ENCODE measurements around the gene CRYGD. TPM values are rescaled to one million over a fixed set of nuclear protein-coding genes. Genes with fewer than 3 reads are reported as not detected.
"Not testable (repeated sequence)": the region's sequence is repeated elsewhere in the genome, so short reads cannot be mapped to it uniquely, and the experiment has no call there.

CRYGD gene
- total RNA-seq, 1 donor from 2014 or later, result not detected

- Mint-ChIP-seq H3K4me3 (peak overlapping the region; percentile 4), H3K36me3 (no peaks in the 10 kb centered on the region), H3K4me1 (ENCODE audit: unreplicated experiment) (peaks cover 11% of the 10 kb centered on the region), H3K27ac (peak overlapping the region; percentile 16), H3K27me3 (no peaks in the 10 kb centered on the region), H3K9me3 (peaks cover 3% of the 10 kb centered on the region)
- TF ChIP-seq, protein P1, sequence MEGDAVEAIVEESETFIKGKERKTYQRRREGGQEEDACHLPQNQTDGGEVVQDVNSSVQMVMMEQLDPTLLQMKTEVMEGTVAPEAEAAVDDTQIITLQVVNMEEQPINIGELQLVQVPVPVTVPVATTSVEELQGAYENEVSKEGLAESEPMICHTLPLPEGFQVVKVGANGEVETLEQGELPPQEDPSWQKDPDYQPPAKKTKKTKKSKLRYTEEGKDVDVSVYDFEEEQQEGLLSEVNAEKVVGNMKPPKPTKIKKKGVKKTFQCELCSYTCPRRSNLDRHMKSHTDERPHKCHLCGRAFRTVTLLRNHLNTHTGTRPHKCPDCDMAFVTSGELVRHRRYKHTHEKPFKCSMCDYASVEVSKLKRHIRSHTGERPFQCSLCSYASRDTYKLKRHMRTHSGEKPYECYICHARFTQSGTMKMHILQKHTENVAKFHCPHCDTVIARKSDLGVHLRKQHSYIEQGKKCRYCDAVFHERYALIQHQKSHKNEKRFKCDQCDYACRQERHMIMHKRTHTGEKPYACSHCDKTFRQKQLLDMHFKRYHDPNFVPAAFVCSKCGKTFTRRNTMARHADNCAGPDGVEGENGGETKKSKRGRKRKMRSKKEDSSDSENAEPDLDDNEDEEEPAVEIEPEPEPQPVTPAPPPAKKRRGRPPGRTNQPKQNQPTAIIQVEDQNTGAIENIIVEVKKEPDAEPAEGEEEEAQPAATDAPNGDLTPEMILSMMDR (conservative IDR thresholded peaks at IDR 0.05), result no peak
- DNase-seq (ENCODE audit: extremely low spot score, unreplicated experiment), result no peak
Measured at GRCh38 chr2:208142925-208143799, 18.8 kb upstream of the CRYGD start.

- Mint-ChIP-seq H3K27ac (peak overlapping the region; percentile 16), H3K4me3 (peak overlapping the region; percentile 4), H3K27me3 (no peaks in the 10 kb centered on the region), H3K36me3 (no peaks in the 10 kb centered on the region), H3K9me3 (peaks cover 7% of the 10 kb centered on the region), H3K4me1 (ENCODE audit: unreplicated experiment) (peaks cover 11% of the 10 kb centered on the region)
- TF ChIP-seq, protein P1 (conservative IDR thresholded peaks at IDR 0.05), result no peak
- DNase-seq (ENCODE audit: extremely low spot score, unreplicated experiment), result no peak
Measured at GRCh38 chr2:208142240-208142924, 18.1 kb upstream of the CRYGD start.

GRCh38 chr2:208139447-208139846, 15.1 kb upstream of the CRYGD start:
- Mint-ChIP-seq H3K4me1 (ENCODE audit: unreplicated experiment) (peaks cover 11% of the 10 kb centered on the region), H3K27ac (no peak overlapping the region), H3K27me3 (no peaks in the 10 kb centered on the region), H3K9me3 (peaks cover 7% of the 10 kb centered on the region), H3K36me3 (no peaks in the 10 kb centered on the region), H3K4me3 (no peak overlapping the region)
- DNase-seq (ENCODE audit: extremely low spot score, unreplicated experiment), result no peak
- TF ChIP-seq, protein P1 (conservative IDR thresholded peaks at IDR 0.05), result no peak

- not testable (repeated sequence) for H3K27me3 Mint-ChIP-seq
Measured at GRCh38 chr2:208138334-208138733, 14.0 kb upstream of the CRYGD start.

DNA sequence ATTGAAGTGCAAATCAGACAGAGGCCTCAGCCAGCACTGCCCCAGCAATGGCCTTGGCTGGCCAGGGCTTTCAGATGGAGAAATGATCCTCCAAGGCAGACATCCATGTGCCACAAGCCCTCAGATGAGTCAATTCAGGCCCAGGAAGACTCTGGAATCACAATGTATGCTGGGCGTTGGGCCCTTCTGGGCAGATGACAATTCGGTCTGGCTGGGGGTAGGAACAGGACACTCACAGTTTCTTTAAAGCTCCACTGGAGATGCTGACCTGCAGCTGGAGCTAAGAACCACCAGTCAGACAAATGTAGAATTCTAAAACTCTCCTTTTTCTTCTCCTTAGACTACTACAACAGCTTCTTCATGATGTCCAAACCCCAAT, 12.4 kb upstream of the CRYGD start:
- TF ChIP-seq, protein P1 (conservative IDR thresholded peaks at IDR 0.05), result no peak
- peaks cover 7% of the 10 kb centered on the region for H3K9me3 Mint-ChIP-seq
- H3K27ac Mint-ChIP-seq, result peak overlapping the region; percentile 61
- H3K4me1 Mint-ChIP-seq (ENCODE audit: unreplicated experiment), result peaks cover 4% of the 10 kb centered on the region
- no peak for DNase-seq (ENCODE audit: extremely low spot score, unreplicated experiment)
- H3K27me3 Mint-ChIP-seq, result no peaks in the 10 kb centered on the region
- no peaks in the 10 kb centered on the region for H3K36me3 Mint-ChIP-seq
- no peak overlapping the region for H3K4me3 Mint-ChIP-seq

More at GRCh38 chr2:208138334-208138733, 14.0 kb upstream of the CRYGD start:
- H3K4me1 Mint-ChIP-seq (ENCODE audit: unreplicated experiment); H3K27ac Mint-ChIP-seq; H3K4me3 Mint-ChIP-seq; H3K36me3 Mint-ChIP-seq; H3K9me3 Mint-ChIP-seq; DNase-seq (ENCODE audit: extremely low spot score, unreplicated experiment): not testable (repeated sequence)

Data from type B pancreatic cell (in vitro differentiated cells).